IMR-90 (cell line): Measurements from ENCODE around the gene AADACL3. TPM values are rescaled to one million over a fixed set of nuclear protein-coding genes. Genes with fewer than 3 reads are reported as not detected.

ENCODE experiments used
- ATAC-seq: fragments of 200-7000 bp; cut with Tn5 transposase; 2 replicates; pipeline ENCODE4 v1.9.1; 2020; ENCODE audit warnings: low read depth, mild to moderate bottlenecking, moderate library complexity
- BruUV-seq: library from RNA; stranded (reverse); fragments of 400-500 nt; replicated peaks from 2 replicates; lab custom pipeline; 2021; lab: Mats Ljungman, UMichigan
- CTCF ChIA-PET: fragments of 300-600 bp; formaldehyde crosslinking; extraction: SDS; loops from one replicate; lab custom pipeline; 2021; ENCODE audit warnings: antibody characterized with exemption; lab: Yijun Ruan, JAX
- POLR2A ChIA-PET: fragments of 300-600 bp; sonication (Branson Sonifier 250); formaldehyde crosslinking; loops from one replicate; lab custom pipeline; 2022; ENCODE audit warnings: antibody characterized with exemption; ENCODE audit not compliant: unreplicated experiment; lab: Charles Lee
- DNase-seq: peaks from one replicate; pipeline ENCODE4 v3.0.0; 2013
- H2AFZ ChIP-seq: replicated peaks from 2 replicates; pipeline ENCODE3; 2013; ENCODE audit warnings: low read length, mild to moderate bottlenecking; ENCODE audit not compliant: poor library complexity
- H2AK5ac ChIP-seq: 2 replicates; pipeline ENCODE4 v1.6.1; 2013; ENCODE audit warnings: low read depth, low read length, inconsistent platforms
- H2AK9ac ChIP-seq: replicated peaks from 2 replicates; pipeline ENCODE3; 2013; ENCODE audit warnings: mild to moderate bottlenecking, low read depth, low read length, moderate library complexity; ENCODE audit not compliant: poor library complexity
- H2BK120ac ChIP-seq: 2 replicates; pipeline ENCODE4 v1.6.1; 2013; ENCODE audit warnings: low read depth, low read length, inconsistent platforms
- H2BK15ac ChIP-seq: 3 replicates; pipeline ENCODE4 v1.6.1; 2013; ENCODE audit warnings: low read depth, low read length, inconsistent platforms
- H2BK20ac ChIP-seq: 2 replicates; pipeline ENCODE4 v1.6.1; 2013; ENCODE audit warnings: low read depth, mild to moderate bottlenecking, inconsistent platforms, low read length, moderate library complexity
- H2BK5ac ChIP-seq: 2 replicates; pipeline ENCODE4 v1.6.1; 2013; ENCODE audit warnings: mild to moderate bottlenecking, low read depth, low read length, inconsistent platforms; ENCODE audit not compliant: poor library complexity, severe bottlenecking
- H3K14ac ChIP-seq: replicated peaks from 2 replicates; pipeline ENCODE4 v1.6.1; 2013; ENCODE audit warnings: low read depth, low read length, inconsistent platforms
- H3K18ac ChIP-seq: 2 replicates; pipeline ENCODE4 v1.6.1; 2013; ENCODE audit warnings: low read depth, low read length, control low read depth
- H3K23ac ChIP-seq: 2 replicates; pipeline ENCODE4 v1.6.1; 2013; ENCODE audit warnings: low read depth, low read length, inconsistent platforms
- H3K27ac ChIP-seq: 2 replicates; pipeline ENCODE4 v1.5.1; 2013; ENCODE audit warnings: mild to moderate bottlenecking, control low read depth, low read length; ENCODE audit not compliant: insufficient read depth
- H3K27me3 ChIP-seq: 2 replicates; pipeline ENCODE4 v1.6.1; 2013; ENCODE audit warnings: low read length; ENCODE audit not compliant: control insufficient read depth, insufficient read depth
- H3K36me3 ChIP-seq: 2 replicates; pipeline ENCODE4 v1.6.1; 2013; ENCODE audit warnings: low read length, mixed read lengths; ENCODE audit not compliant: control insufficient read depth, insufficient read depth
- H3K4ac ChIP-seq: 2 replicates; pipeline ENCODE4 v1.6.1; 2013; ENCODE audit warnings: low read depth, low read length, inconsistent platforms
- H3K4me1 ChIP-seq: 2 replicates; pipeline ENCODE4 v1.6.1; 2013; ENCODE audit warnings: low read length, mixed read lengths; ENCODE audit not compliant: control insufficient read depth, insufficient read depth
- H3K4me2 ChIP-seq: 2 replicates; pipeline ENCODE4 v1.6.1; 2013; ENCODE audit warnings: low read depth, mild to moderate bottlenecking, control low read depth, low read length, moderate library complexity
- H3K4me3 ChIP-seq: 2 replicates; pipeline ENCODE4 v1.5.1; 2013; ENCODE audit warnings: low read depth, mild to moderate bottlenecking, control low read depth, low read length, moderate library complexity; ENCODE audit not compliant: insufficient read depth
- H3K56ac ChIP-seq: 2 replicates; pipeline ENCODE4 v1.6.1; 2013; ENCODE audit warnings: low read length, inconsistent platforms; ENCODE audit not compliant: insufficient read depth; ENCODE audit errors: extremely low read depth
- H3K79me1 ChIP-seq, 2 experiments: 2 replicates each; pipeline ENCODE4 v1.6.1; 2013; ENCODE audit warnings: low read length in 2 of 2, inconsistent platforms in 1 of 2, low read depth in 1 of 2
- H3K9ac ChIP-seq: 2 replicates; pipeline ENCODE4 v1.6.1; 2013; ENCODE audit warnings: low read depth, low read length, control low read depth
- H3K9me1 ChIP-seq: 2 replicates; pipeline ENCODE4 v1.6.1; 2013; ENCODE audit warnings: low read length, inconsistent platforms; ENCODE audit not compliant: insufficient read depth
- H3K9me3 ChIP-seq: 2 replicates; pipeline ENCODE4 v1.6.1; 2013; ENCODE audit warnings: low read length; ENCODE audit not compliant: control insufficient read depth, insufficient read depth
- H4K20me1 ChIP-seq: 2 replicates; pipeline ENCODE4 v1.6.1; 2013; ENCODE audit warnings: low read length, inconsistent platforms; ENCODE audit not compliant: insufficient read depth
- H4K5ac ChIP-seq: 2 replicates; pipeline ENCODE4 v1.6.1; 2013; ENCODE audit warnings: mild to moderate bottlenecking, low read depth, low read length, control low read depth
- H4K8ac ChIP-seq, 2 experiments: 2 replicates each; pipeline ENCODE4 v1.6.1; 2013; ENCODE audit warnings: low read depth in 2 of 2, low read length in 2 of 2, control low read depth in 1 of 2, inconsistent platforms in 1 of 2
- H4K91ac ChIP-seq: 2 replicates; pipeline ENCODE4 v1.6.1; 2013; ENCODE audit warnings: low read depth, low read length, inconsistent platforms; ENCODE audit not compliant: insufficient read depth
- CEBPB ChIP-seq: IDR thresholded peaks from 2 replicates; pipeline ENCODE4 v1.6.1; 2012; ENCODE audit warnings: low read depth, low read length, improper control_type of control experiment
- CHD1 ChIP-seq: IDR thresholded peaks from 2 replicates; pipeline ENCODE4 v1.6.1; 2012; ENCODE audit warnings: low read depth, low read length, improper control_type of control experiment
- MAZ ChIP-seq: IDR thresholded peaks from 2 replicates; pipeline ENCODE4 v1.6.1; 2012; ENCODE audit warnings: low read depth, mild to moderate bottlenecking, low read length, improper control_type of control experiment, moderate library complexity, borderline replicate concordance
- NFE2L2 ChIP-seq: fragments of 150-350 bp; IDR thresholded peaks from 2 replicates; pipeline ENCODE4 v1.6.1; 2016; ENCODE audit warnings: low read depth, mild to moderate bottlenecking, low read length
- RAD21 ChIP-seq: IDR thresholded peaks from 2 replicates; pipeline ENCODE4 v1.6.1; 2012; ENCODE audit warnings: low read length, improper control_type of control experiment
- RCOR1 ChIP-seq: IDR thresholded peaks from 2 replicates; pipeline ENCODE4 v1.6.1; 2012; ENCODE audit warnings: mild to moderate bottlenecking, low read length, improper control_type of control experiment; ENCODE audit not compliant: insufficient replicate concordance
- SMC3 ChIP-seq: fragments of 150-350 bp; IDR thresholded peaks from 2 replicates; pipeline ENCODE4 v1.6.1; 2016; ENCODE audit warnings: low read depth, mild to moderate bottlenecking, antibody characterized with exemption, low read length, moderate library complexity
- WGBS, 2 experiments: methylation state at CpG; one replicate each; pipeline versions ENCODE4 v1.1.5 to v1.1.7; 2013; ENCODE audit warnings: missing lambda C conversion rate in 2 of 2; ENCODE audit not compliant: insufficient read length in 1 of 2; ENCODE audit errors: extremely low coverage in 2 of 2; 5-methylcytosine and 5-hydroxymethylcytosine counted together
- dilution Hi-C: fragments of 300-500 bp; cut with HindIII; formaldehyde crosslinking; loops from one replicate; pipeline ENCODE4 v1.14.3; 2018; ENCODE audit warnings: low sequenced_read_pairs; ENCODE audit not compliant: unreplicated experiment
- in situ Hi-C: fragments of 300-500 bp; cut with MboI; formaldehyde crosslinking; loops from 3 replicates; pipeline ENCODE4 v1.14.3; 2019; ENCODE audit warnings: low sequenced_read_pairs, inconsistent platforms, mixed read lengths
- intact Hi-C: fragments of 100-400 bp; cut with micrococcal nuclease; formaldehyde crosslinking; loops from 2 replicates; pipeline ENCODE4 v1.10.0; 2022
- polyA plus RNA-seq, 3 experiments: library from polyadenylated mRNA; depleted of rRNA; stranded (reverse); fragments of >200 nt; gene quantifications; 2 replicates each; pipeline ENCODE4 v1.2.3, GENCODE V29; 2012; ENCODE audit warnings: low replicate concordance in 1 of 3
- total RNA-seq: library from RNA; depleted of rRNA; stranded (reverse); fragments of >200 nt; gene quantifications from 2 replicates; pipeline ENCODE4 v1.2.3, GENCODE V29; 2012

AADACL3 gene
- total and polyA plus RNA-seq, 2 of the 4 experiments (the other 2 are of a cell fraction) = not detected

GRCh38 chr1:12678350-12678749, 37.6 kb upstream of the AADACL3 start:
- in situ Hi-C loops = no loop called here
- POLR2A ChIA-PET = no interaction called here
- WGBS, 2 experiments = no CpG with 5 or more reads among the region's 2 CpGs

More at GRCh38 chr1:12678350-12678749, 37.6 kb upstream of the AADACL3 start:
- Histone ChIP-seq H3K18ac (no peak overlapping the region), H2AK9ac (no peak overlapping the region), H2BK20ac (no peak overlapping the region), H2BK120ac (no peak overlapping the region), H3K79me1 (no peaks in the 10 kb centered on the region), H3K56ac (no peak overlapping the region), H3K4me2 (no peak overlapping the region), H3K27me3 (no peaks in the 10 kb centered on the region; the same call in 1 of the 2 replicates), H3K9me3 (no peaks in the 10 kb centered on the region), H2BK5ac (no peak overlapping the region), H3K23ac (no peak overlapping the region), H3K4ac (no peak overlapping the region), H2AFZ (no peak overlapping the region), H4K8ac (no peak overlapping the region), H3K36me3 (no peaks in the 10 kb centered on the region), H2AK5ac (no peak overlapping the region), H3K9ac (no peak overlapping the region), H4K91ac (no peak overlapping the region), H3K4me1 (no peaks in the 10 kb centered on the region), H4K5ac (no peak overlapping the region), H3K27ac (no peak overlapping the region), H3K9me1 (no peaks in the 10 kb centered on the region), H3K4me3 (no peak overlapping the region), H2BK15ac (no peak overlapping the region), H3K14ac (no peak overlapping the region), H4K20me1 (no peaks in the 10 kb centered on the region)
- no TSS peak for BruUV-seq
- TF ChIP-seq MAZ = no peak
- no peak for TF ChIP-seq CHD1
- no peak for TF ChIP-seq RAD21
- no peak for TF ChIP-seq RCOR1
- no peak for TF ChIP-seq SMC3
- TF ChIP-seq NFE2L2 = no peak
- TF ChIP-seq CEBPB = no peak
- dilution Hi-C loops (no loop called here), intact Hi-C loops (no loop called here)
- no peak for DNase-seq
- CTCF ChIA-PET = no interaction called here
- no peak for ATAC-seq
